HUES6 (cell line): ENCODE data around the gene ATP2A3.

Experiments
- H3K27ac ChIP-seq: 2 replicates; pipeline ENCODE4 v1.7.0; 2013; ENCODE audit warnings: low read depth, mild to moderate bottlenecking, low read length, inconsistent platforms
- H3K27me3 ChIP-seq: 2 replicates; pipeline ENCODE4 v1.6.1; 2013; ENCODE audit warnings: low read length; ENCODE audit not compliant: control insufficient read depth, insufficient read depth
- H3K36me3 ChIP-seq: 2 replicates; pipeline ENCODE4 v1.6.1; 2013; ENCODE audit warnings: low read length; ENCODE audit not compliant: control insufficient read depth, insufficient read depth
- H3K4me1 ChIP-seq: 2 replicates; pipeline ENCODE4 v1.6.1; 2013; ENCODE audit warnings: low read length; ENCODE audit not compliant: control insufficient read depth, insufficient read depth
- H3K4me3 ChIP-seq: 2 replicates; pipeline ENCODE4 v1.5.1; 2013; ENCODE audit warnings: low read depth, low read length
- H3K9ac ChIP-seq: one replicate; pipeline ENCODE4 v1.6.1; 2013; ENCODE audit warnings: mild to moderate bottlenecking, low read length
- H3K9me3 ChIP-seq: 2 replicates; pipeline ENCODE4 v1.6.1; 2013; ENCODE audit warnings: low read depth, low read length; ENCODE audit not compliant: control insufficient read depth, insufficient read depth

The ATP2A3 gene

GRCh38 chr17:3887394-3887793 is 76.8 kb downstream of the ATP2A3 start:
- H3K9me3 ChIP-seq, result no peaks in the 10 kb centered on the region
- no peak overlapping the region for H3K27ac ChIP-seq
- H3K4me3 ChIP-seq, result no peak overlapping the region
- peaks cover 15% of the 10 kb centered on the region for H3K27me3 ChIP-seq
- H3K36me3 ChIP-seq, result peaks cover 3% of the 10 kb centered on the region; the same call in 1 of the 2 replicates
- no peak overlapping the region for H3K9ac ChIP-seq
- peaks cover 49% of the 10 kb centered on the region for H3K4me1 ChIP-seq

GRCh38 chr17:3886776-3887175 is 77.5 kb downstream of the ATP2A3 start:
- no peaks in the 10 kb centered on the region for H3K9me3 ChIP-seq
- H3K4me3 ChIP-seq, result no peak overlapping the region
- H3K9ac ChIP-seq, result no peak overlapping the region
- no peak overlapping the region for H3K27ac ChIP-seq
- peaks cover 10% of the 10 kb centered on the region; the same call in 1 of the 2 replicates for H3K27me3 ChIP-seq
- H3K36me3 ChIP-seq, result peaks cover 6% of the 10 kb centered on the region; the same call in 1 of the 2 replicates
- H3K4me1 ChIP-seq, result peaks cover 45% of the 10 kb centered on the region

- no peaks in the 10 kb centered on the region for H3K9me3 ChIP-seq
- no peak overlapping the region for H3K27ac ChIP-seq
- no peak overlapping the region for H3K9ac ChIP-seq
- H3K36me3 ChIP-seq, result peaks cover 6% of the 10 kb centered on the region; the same call in 1 of the 2 replicates
- H3K4me1 ChIP-seq, result peaks cover 38% of the 10 kb centered on the region
- H3K27me3 ChIP-seq, result peaks cover 2% of the 10 kb centered on the region; the same call in 1 of the 2 replicates
- H3K4me3 ChIP-seq, result no peak overlapping the region
These were observed 78.3 kb downstream of the ATP2A3 start for GRCh38 chr17:3885970-3886369.

- Histone ChIP-seq H3K4me3 (no peak overlapping the region), H3K4me1 (peaks cover 31% of the 10 kb centered on the region), H3K27ac (no peak overlapping the region), H3K36me3 (peaks cover 6% of the 10 kb centered on the region; the same call in 1 of the 2 replicates), H3K27me3 (no peaks in the 10 kb centered on the region; the same call in 1 of the 2 replicates), H3K9ac (no peak overlapping the region), H3K9me3 (no peaks in the 10 kb centered on the region)
These were observed 79.0 kb downstream of the ATP2A3 start for GRCh38 chr17:3885271-3885670.

- Histone ChIP-seq H3K27ac (no peak overlapping the region), H3K9ac (no peak overlapping the region), H3K4me3 (no peak overlapping the region), H3K36me3 (peaks cover 6% of the 10 kb centered on the region; the same call in 1 of the 2 replicates), H3K27me3 (no peaks in the 10 kb centered on the region), H3K9me3 (no peaks in the 10 kb centered on the region), H3K4me1 (peaks cover 30% of the 10 kb centered on the region)
These were observed 80.0 kb downstream of the ATP2A3 start for GRCh38 chr17:3884188-3884587.

- Histone ChIP-seq H3K27me3 (no peaks in the 10 kb centered on the region), H3K9ac (no peak overlapping the region), H3K4me3 (no peak overlapping the region), H3K36me3 (peaks cover 6% of the 10 kb centered on the region; the same call in 1 of the 2 replicates), H3K27ac (no peak overlapping the region), H3K9me3 (no peaks in the 10 kb centered on the region), H3K4me1 (peaks cover 12% of the 10 kb centered on the region; the same call in 1 of the 2 replicates)
These were observed 82.0 kb downstream of the ATP2A3 start for GRCh38 chr17:3882276-3882675.

- Histone ChIP-seq H3K36me3 (peaks cover 11% of the 10 kb centered on the region; the same call in 1 of the 2 replicates), H3K4me3 (no peak overlapping the region), H3K4me1 (peaks cover 9% of the 10 kb centered on the region; the same call in 1 of the 2 replicates), H3K9ac (no peak overlapping the region), H3K27ac (no peak overlapping the region), H3K9me3 (no peaks in the 10 kb centered on the region), H3K27me3 (no peaks in the 10 kb centered on the region)
These were observed 83.3 kb downstream of the ATP2A3 start for GRCh38 chr17:3880983-3881382.

- Histone ChIP-seq H3K9ac (no peak overlapping the region), H3K36me3 (peaks cover 14% of the 10 kb centered on the region; the same call in 1 of the 2 replicates), H3K27ac (no peak overlapping the region), H3K27me3 (no peaks in the 10 kb centered on the region), H3K4me3 (no peak overlapping the region), H3K9me3 (no peaks in the 10 kb centered on the region), H3K4me1 (peaks cover 9% of the 10 kb centered on the region; the same call in 1 of the 2 replicates)
These were observed 84.4 kb downstream of the ATP2A3 start for GRCh38 chr17:3879591-3880417.

GRCh38 chr17:3879186-3879585 is 85.1 kb downstream of the ATP2A3 start:
- no peak overlapping the region for H3K27ac ChIP-seq
- H3K9ac ChIP-seq, result no peak overlapping the region

GRCh38 chr17:3877220-3877619 is 87.0 kb downstream of the ATP2A3 start:
- H3K9ac ChIP-seq, result no peak overlapping the region
- H3K9me3 ChIP-seq, result no peaks in the 10 kb centered on the region
- H3K4me3 ChIP-seq, result no peak overlapping the region
- no peaks in the 10 kb centered on the region for H3K27me3 ChIP-seq
- peaks cover 32% of the 10 kb centered on the region for H3K36me3 ChIP-seq
- H3K4me1 ChIP-seq, result peaks cover 9% of the 10 kb centered on the region; the same call in 1 of the 2 replicates
- H3K27ac ChIP-seq, result no peak overlapping the region

More at GRCh38 chr17:3879186-3879585, 85.1 kb downstream of the ATP2A3 start:
- Histone ChIP-seq H3K27me3 (no peaks in the 10 kb centered on the region), H3K4me1 (peaks cover 9% of the 10 kb centered on the region; the same call in 1 of the 2 replicates), H3K4me3 (no peak overlapping the region), H3K9me3 (no peaks in the 10 kb centered on the region), H3K36me3 (peaks cover 15% of the 10 kb centered on the region; the same call in 1 of the 2 replicates)

- Histone ChIP-seq H3K36me3 (peaks cover 38% of the 10 kb centered on the region), H3K27ac (no peak overlapping the region), H3K9me3 (no peaks in the 10 kb centered on the region), H3K27me3 (no peaks in the 10 kb centered on the region), H3K4me1 (peaks cover 9% of the 10 kb centered on the region; the same call in 1 of the 2 replicates), H3K9ac (no peak overlapping the region), H3K4me3 (no peak overlapping the region)
These were observed 88.9 kb downstream of the ATP2A3 start for GRCh38 chr17:3875317-3875716.
